Esophagus muscularis mucosa (tissue), 4 donors: Measurements from ENCODE around the gene CCDC6. TPM values are rescaled to one million over a fixed set of nuclear protein-coding genes. Genes with fewer than 3 reads are reported as not detected.
"Not testable (repeated sequence)": the region's sequence is repeated elsewhere in the genome, so short reads cannot be mapped to it uniquely, and the experiment has no call there.

Experiments used
- DNase-seq: peaks from one replicate; pipeline ENCODE4 v3.0.0-alpha.2; 2017; ENCODE audit errors: extremely low spot score
- H3K27ac ChIP-seq, 4 donors: fragments of 200-600 bp; sonication (generic); replicated peaks in 1 of 4; 1 replicate in 3 of 4; 2 replicates in 1 of 4; pipeline ENCODE4 v1.5.1; 2016 to 2019; ENCODE audit warnings: mild to moderate bottlenecking in 1 of 4
- H3K27me3 ChIP-seq, 4 donors: fragments of 200-600 bp; sonication (generic); one replicate each; pipeline versions ENCODE4 v1.5.1 to v1.6.0; 2016 to 2019
- H3K36me3 ChIP-seq, 4 donors: fragments of 200-600 bp; sonication (generic); one replicate each; pipeline ENCODE4 v1.5.1; 2016 to 2019
- H3K4me1 ChIP-seq, 4 donors: fragments of 200-600 bp; sonication (generic); one replicate each; pipeline ENCODE4 v1.5.1; 2016 to 2019
- H3K4me3 ChIP-seq, 4 donors: fragments of 200-600 bp; sonication (generic); 1 replicate in 2 of 4; 2 replicates in 2 of 4; pipeline ENCODE4 v1.5.1; 2016 to 2019; ENCODE audit warnings: mild to moderate bottlenecking in 4 of 4, moderate library complexity in 1 of 4
- H3K9me3 ChIP-seq, 4 donors: fragments of 200-600 bp; sonication (generic); 1 replicate in 3 of 4; 2 replicates in 1 of 4; pipeline ENCODE4 v1.5.1; 2016 to 2019
- CTCF ChIP-seq, 3 experiments: fragments of 200-600 bp in 2 of 3; fragments of 450-650 bp in 1 of 3; sonication (generic) in 2 of 3; IDR thresholded peaks; one replicate each; pipeline ENCODE4 v1.5.1; 2017 to 2019; ENCODE audit warnings: antibody characterized with exemption in 3 of 3, mild to moderate bottlenecking in 2 of 3, moderate library complexity in 1 of 3
- EP300 ChIP-seq: sonication (generic); formaldehyde crosslinking; IDR thresholded peaks from one replicate; pipeline ENCODE4 v1.6.1; 2017; ENCODE audit warnings: antibody characterized with exemption
- POLR2A ChIP-seq: fragments of 450-650 bp; IDR thresholded peaks from one replicate; pipeline ENCODE4 v1.6.1; 2017; ENCODE audit warnings: antibody characterized with exemption, moderate library complexity, mild to moderate bottlenecking, low read depth
- POLR2AphosphoS5 ChIP-seq, 2 donors: sonication (generic); formaldehyde crosslinking; IDR thresholded peaks; one replicate each; pipeline ENCODE4 v1.6.1; 2017; ENCODE audit warnings: antibody characterized with exemption in 2 of 2
- WGBS: methylation state at CpG from one replicate; pipeline ENCODE4 v1.1.5; 2018; 5-methylcytosine and 5-hydroxymethylcytosine counted together
- intact Hi-C: fragments of 100-400 bp; cut with DNase I; formaldehyde crosslinking; loops from one replicate; pipeline ENCODE4 v1.15.1; 2023
- total RNA-seq, 4 donors: library from RNA; depleted of rRNA; stranded (reverse); fragments of >200 nt; gene quantifications; one replicate each; pipeline versions ENCODE4 v1.1.0 to v1.2.1, GENCODE V29; 2016

The CCDC6 gene
- total RNA-seq, 4 donors from 2014 or later, result 41.4 to 71.0 (median 57.2) TPM

GRCh38 chr10:59887972-59888640 is 18.2 kb downstream of the CCDC6 start:
- no peaks in the 10 kb centered on the region for H3K27me3 ChIP-seq
- DNase-seq, result no peak
- peaks cover 0 to 16% (median 6%) of the 10 kb centered on the region in 4 donors for H3K36me3 ChIP-seq
- H3K27ac ChIP-seq, result no peak overlapping the region
- H3K4me1 ChIP-seq, result peaks cover 27 to 93% (median 78%) of the 10 kb centered on the region in 4 donors
- intact Hi-C loops, result no loop called here
- 84% methylated on average over 6 of the region's 6 CpGs for WGBS
- TF ChIP-seq POLR2A (no peak), POLR2AphosphoS5 (IDR thresholded peaks at IDR 0.05) (no peak), EP300 (no peak), CTCF (IDR thresholded peaks at IDR 0.05) (no peak)
- no peak overlapping the region for H3K4me3 ChIP-seq
- H3K9me3 ChIP-seq, result no peaks in the 10 kb centered on the region

GRCh38 chr10:59887006-59887405 is 19.4 kb downstream of the CCDC6 start:
- Histone ChIP-seq H3K9me3 (no peaks in the 10 kb centered on the region), H3K27me3 (no peaks in the 10 kb centered on the region), H3K4me1 (peaks cover 17 to 88% (median 66%) of the 10 kb centered on the region in 4 donors), H3K4me3 (no peak overlapping the region), H3K27ac (no peak overlapping the region), H3K36me3 (peaks cover 0 to 16% (median 6%) of the 10 kb centered on the region in 4 donors)
- no peak for DNase-seq
- TF ChIP-seq EP300 (no peak), CTCF (IDR thresholded peaks at IDR 0.05) (no peak)
- WGBS, result 72% methylated on average over 5 of the region's 5 CpGs
- intact Hi-C loops, result no loop called here

GRCh38 chr10:59885430-59886134 is 20.8 kb downstream of the CCDC6 start:
- WGBS, result 58% methylated on average over 7 of the region's 8 CpGs
- no peak overlapping the region for H3K4me3 ChIP-seq
- DNase-seq, result no peak
- intact Hi-C loops, result no loop called here
- H3K36me3 ChIP-seq, result peaks cover 0 to 16% (median 6%) of the 10 kb centered on the region in 4 donors
- H3K9me3 ChIP-seq, result no peaks in the 10 kb centered on the region
- H3K4me1 ChIP-seq, result peaks cover 8 to 83% (median 55%) of the 10 kb centered on the region in 4 donors
- H3K27me3 ChIP-seq, result no peaks in the 10 kb centered on the region
- no peak overlapping the region for H3K27ac ChIP-seq
- TF ChIP-seq POLR2A (no peak), POLR2AphosphoS5 (IDR thresholded peaks at IDR 0.05) (no peak), EP300 (no peak), CTCF (IDR thresholded peaks at IDR 0.05) (no peak)

- H3K27me3 ChIP-seq, H3K9me3 ChIP-seq, H3K27ac ChIP-seq, intact Hi-C loops, DNase-seq, H3K4me3 ChIP-seq: not testable (repeated sequence)
- 95% methylated on average over 8 of the region's 8 CpGs for WGBS
- Histone ChIP-seq H3K4me1 (peaks cover 8 to 82% (median 56%) of the 10 kb centered on the region in 4 donors), H3K36me3 (peaks cover 0 to 11% (median 3%) of the 10 kb centered on the region in 4 donors)
Measured at GRCh38 chr10:59884893-59885292, 21.5 kb downstream of the CCDC6 start.

- TF ChIP-seq EP300 (no peak), CTCF (IDR thresholded peaks at IDR 0.05) (no peak), POLR2AphosphoS5 (IDR thresholded peaks at IDR 0.05) (no peak), POLR2A (no peak)
- Histone ChIP-seq H3K4me3 (no peak overlapping the region), H3K27me3 (no peaks in the 10 kb centered on the region), H3K36me3 (no peaks in the 10 kb centered on the region), H3K27ac (no peak overlapping the region), H3K9me3 (no peaks in the 10 kb centered on the region), H3K4me1 (peaks cover 8 to 75% (median 58%) of the 10 kb centered on the region in 4 donors)
- WGBS, result 64% methylated on average over 5 of the region's 6 CpGs
- DNase-seq, result no peak
- intact Hi-C loops, result no loop called here
Measured at GRCh38 chr10:59881640-59882039, 24.7 kb downstream of the CCDC6 start.
